GM20000 (cell line): ENCODE data around the gene ONECUT1.

ENCODE experiments used
- DNase-seq: peaks from one replicate; pipeline ENCODE4 v3.0.0; 2012; ENCODE audit warnings: low spot score
- CTCF ChIP-seq: IDR thresholded peaks from 2 replicates; pipeline ENCODE4 v1.5.1; 2012; ENCODE audit warnings: mild to moderate bottlenecking, control low read depth; ENCODE audit errors: extremely low read depth, missing control alignments

The ONECUT1 gene

GRCh38 chr15:52746162-52746757 is 43.9 kb downstream of the ONECUT1 start:
- no peak for DNase-seq
- no peak for TF ChIP-seq CTCF

GRCh38 chr15:52745326-52746161 is 44.6 kb downstream of the ONECUT1 start:
- no peak for TF ChIP-seq CTCF
- DNase-seq = no peak

GRCh38 chr15:52738311-52738710 is 51.8 kb downstream of the ONECUT1 start:
- no peak for TF ChIP-seq CTCF
- no peak for DNase-seq

- no peak for DNase-seq
- no peak for TF ChIP-seq CTCF
These were observed 52.4 kb downstream of the ONECUT1 start for GRCh38 chr15:52737720-52738119.

GRCh38 chr15:52735231-52736089 is 54.7 kb downstream of the ONECUT1 start:
- DNase-seq = peak; percentile 68
- peak; percentile 42 for TF ChIP-seq CTCF

- DNase-seq = no peak
- TF ChIP-seq CTCF = no peak
These were observed 55.8 kb downstream of the ONECUT1 start for GRCh38 chr15:52734329-52734728.

- no peak for TF ChIP-seq CTCF
- no peak for DNase-seq
These were observed 56.4 kb downstream of the ONECUT1 start for GRCh38 chr15:52733696-52734255.
